ENCODE data around the gene VASP.

Gene VASP

DNA sequence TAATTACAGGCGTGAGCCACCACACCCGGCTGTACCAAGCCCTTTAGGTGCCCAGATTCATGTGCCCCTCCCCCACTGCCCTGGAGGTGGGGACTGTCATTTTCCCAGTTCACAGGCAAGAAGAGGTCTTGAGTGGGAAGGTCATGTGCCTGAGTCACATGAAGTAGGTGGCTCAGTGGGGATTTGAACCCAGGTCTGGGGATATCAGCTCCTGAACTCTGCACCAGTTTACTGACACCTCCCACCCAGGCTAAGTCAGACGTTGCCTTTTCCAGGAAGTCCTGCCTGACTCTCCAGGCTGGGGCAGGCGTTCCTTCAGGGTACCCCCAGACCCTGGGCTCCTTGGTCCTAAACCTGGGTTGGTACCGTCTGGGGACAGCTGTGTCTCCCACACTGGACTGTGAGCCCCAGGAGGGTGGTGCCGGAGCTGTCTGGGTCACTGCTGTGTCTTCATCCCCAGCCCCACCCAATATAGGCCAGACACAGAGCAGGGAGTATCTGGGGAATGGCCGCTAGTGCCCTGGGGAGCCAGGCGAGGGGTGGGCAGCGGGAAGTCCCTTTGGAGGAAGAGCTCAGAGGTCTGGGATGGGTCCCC is 8.6 kb downstream of the VASP start:
- no peak for DNase-seq

DNA sequence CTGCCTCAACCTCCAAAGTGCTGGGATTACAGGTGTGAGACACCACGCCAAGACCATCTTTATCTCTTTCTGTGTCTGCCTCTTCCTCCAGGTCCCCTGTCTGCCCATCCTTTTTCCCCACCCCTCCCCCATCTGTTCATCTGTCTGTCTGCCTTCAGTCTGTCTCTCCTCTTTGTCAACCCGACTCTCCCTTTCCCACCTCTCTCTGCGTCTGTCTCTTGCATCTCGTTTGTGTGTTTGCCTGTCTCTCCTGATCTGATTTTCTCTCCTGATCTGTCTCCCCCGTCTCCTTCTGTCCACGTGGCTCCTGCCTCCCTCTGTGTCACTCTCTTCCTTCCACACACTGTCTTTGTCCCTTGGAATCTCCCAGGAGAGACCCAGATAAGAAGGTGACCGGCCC is 10.0 kb downstream of the VASP start:
- DNase-seq: no peak

- DNase-seq: no peak
Observed at GRCh38 chr19:45517641-45518468, 10.6 kb downstream of the VASP start.

- DNase-seq: no peak
Observed at GRCh38 chr19:45518469-45518826, 11.2 kb downstream of the VASP start.

DNA sequence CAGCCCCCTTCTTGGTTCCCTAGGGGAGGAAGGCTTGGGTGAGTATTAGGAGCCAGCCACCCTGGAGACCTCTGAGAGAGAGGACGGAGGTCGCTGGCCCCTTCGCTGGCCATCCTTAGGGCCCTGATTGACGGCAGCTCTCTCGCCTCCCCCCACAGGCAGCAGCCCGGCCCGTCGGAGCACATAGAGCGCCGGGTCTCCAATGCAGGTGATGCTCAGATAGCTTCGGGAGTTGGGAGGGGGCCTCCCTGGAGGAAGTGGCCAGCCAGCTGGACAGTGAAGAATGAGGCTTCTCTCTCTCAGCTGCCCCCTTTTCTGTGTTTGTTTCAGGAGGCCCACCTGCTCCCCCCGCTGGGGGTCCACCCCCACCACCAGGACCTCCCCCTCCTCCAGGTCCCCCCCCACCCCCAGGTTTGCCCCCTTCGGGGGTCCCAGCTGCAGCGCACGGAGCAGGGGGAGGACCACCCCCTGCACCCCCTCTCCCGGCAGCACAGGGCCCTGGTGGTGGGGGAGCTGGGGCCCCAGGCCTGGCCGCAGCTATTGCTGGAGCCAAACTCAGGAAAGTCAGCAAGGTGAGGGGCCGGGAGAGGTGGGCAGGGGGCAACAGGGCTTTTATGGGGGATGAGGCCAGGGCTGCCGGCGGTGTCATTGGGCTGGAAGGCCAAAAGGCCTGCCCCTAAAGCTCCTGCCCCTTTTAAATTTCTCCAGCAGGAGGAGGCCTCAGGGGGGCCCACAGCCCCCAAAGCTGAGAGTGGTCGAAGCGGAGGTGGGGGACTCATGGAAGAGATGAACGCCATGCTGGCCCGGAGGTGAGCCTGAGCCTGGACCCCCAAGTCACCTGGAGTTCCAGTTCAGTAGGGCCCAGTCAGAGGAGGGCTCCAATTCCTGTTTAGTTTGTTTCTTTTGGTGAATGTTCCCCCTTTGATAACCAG is 15.0 kb downstream of the VASP start:
- no peak for DNase-seq

DNA sequence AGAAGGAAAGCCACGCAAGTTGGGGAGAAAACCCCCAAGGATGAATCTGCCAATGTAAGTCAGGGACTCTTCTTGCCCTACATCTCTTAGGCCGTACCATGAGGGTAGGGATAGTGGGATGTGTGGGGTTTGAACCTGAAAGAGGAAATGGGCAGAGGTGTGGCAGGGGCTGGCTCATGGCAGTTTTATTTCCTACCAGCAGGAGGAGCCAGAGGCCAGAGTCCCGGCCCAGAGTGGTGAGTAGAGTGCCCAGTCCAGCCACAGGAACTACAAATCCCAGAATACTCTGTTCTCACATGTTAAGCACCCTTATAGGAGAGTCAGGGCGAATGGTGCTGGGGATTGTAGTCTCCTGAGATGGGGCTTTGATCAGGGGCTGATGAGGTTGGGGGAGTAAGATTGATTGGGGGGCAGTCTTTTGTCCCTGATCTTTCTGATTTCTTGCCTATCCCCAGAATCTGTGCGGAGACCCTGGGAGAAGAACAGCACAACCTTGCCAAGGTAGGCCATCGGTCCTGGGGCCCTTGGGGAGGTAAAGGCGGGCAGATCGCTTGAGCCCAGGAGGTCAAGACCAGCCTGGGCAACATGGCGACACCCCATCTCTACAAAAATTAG is 16.5 kb downstream of the VASP start:
- peak; percentile 88 for DNase-seq

DNA sequence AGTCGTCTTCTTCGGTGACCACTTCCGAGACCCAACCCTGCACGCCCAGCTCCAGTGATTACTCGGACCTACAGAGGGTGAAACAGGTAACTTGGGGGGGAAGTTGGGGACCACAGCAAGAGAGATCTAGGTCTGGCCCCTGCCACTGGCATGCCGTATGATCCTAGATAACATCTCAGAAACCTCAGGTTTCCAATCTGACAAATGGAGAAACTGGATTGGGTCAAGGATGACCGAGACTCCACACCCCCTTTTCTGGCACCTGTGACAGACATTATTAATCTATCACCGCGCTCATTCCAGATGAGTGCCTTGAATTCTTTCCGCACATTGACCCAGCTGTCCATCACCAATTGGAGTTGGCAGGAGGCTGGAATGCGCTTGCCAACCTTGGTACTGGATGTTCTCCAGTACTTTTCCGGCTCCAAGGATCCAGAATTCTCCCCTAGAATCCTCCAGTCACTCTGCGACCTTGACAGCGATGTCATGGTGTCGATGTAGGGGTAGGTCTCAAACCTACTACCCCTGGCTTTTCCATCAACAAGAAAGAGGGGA is 17.4 kb downstream of the VASP start:
- no peak for DNase-seq

GRCh38 chr19:45526143-45526542 is 18.9 kb downstream of the VASP start:
- peak; percentile 50 for DNase-seq

DNA sequence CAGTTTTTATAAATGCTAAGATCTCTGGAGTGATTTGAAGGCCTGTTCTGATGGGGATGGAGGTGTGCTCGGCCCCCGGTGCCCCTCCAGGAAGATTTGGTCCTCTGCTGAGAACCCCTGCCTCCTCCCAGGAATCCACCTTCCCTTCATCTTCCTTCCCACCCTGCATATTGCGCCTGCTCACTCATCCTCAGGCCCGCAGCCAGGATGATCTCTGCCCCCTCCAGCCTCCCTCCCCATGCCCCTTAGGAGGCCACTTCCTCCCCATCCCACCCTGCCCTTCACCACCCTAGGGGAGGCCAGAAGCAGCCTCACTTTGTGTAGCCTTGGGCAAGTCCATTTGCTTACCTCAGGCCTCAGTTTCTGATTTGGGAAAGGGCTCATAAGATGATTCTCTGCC is 19.7 kb downstream of the VASP start:
- DNase-seq: no peak

- peak; percentile 21 for DNase-seq
Observed at GRCh38 chr19:45527731-45528130, 20.5 kb downstream of the VASP start.

DNA sequence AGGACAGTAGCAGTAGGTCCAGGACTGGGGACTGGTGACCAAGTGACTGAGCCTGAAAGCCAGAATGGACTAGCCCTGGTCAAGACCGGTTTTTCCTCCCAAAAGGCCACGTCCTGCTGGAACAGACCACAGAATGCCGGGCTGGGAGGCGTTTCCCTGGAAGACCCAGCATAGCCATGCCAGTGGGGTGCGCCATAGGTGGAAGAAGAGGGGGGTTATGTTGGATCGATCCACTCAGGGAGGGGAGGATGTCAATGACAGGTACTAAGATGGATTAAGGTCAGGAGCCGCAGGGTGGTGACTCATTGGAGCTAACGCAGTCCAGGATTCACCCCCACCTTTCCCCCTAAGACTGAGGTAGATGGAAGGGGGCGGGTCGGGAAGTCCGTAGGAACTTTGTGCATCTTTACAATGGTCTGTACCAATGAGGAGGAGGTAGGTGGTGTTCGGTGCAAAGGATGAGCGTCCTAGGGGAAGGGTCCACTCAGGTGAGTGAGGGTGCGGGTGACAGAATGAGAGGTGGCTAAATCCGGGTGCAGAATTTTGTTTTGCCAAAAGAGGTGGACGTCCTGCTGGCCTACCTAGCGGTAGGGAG is 21.0 kb downstream of the VASP start:
- DNase-seq: peak; percentile 18

- peak; percentile 77 for DNase-seq
Observed at GRCh38 chr19:45528744-45529419, 21.6 kb downstream of the VASP start.

- DNase-seq: no peak
Observed at GRCh38 chr19:45529420-45529785, 22.1 kb downstream of the VASP start.

- no peak for DNase-seq
Observed at GRCh38 chr19:45531349-45531748, 24.1 kb downstream of the VASP start.

- DNase-seq: no peak
Observed at GRCh38 chr19:45539459-45539858, 32.2 kb downstream of the VASP start.

- DNase-seq: no peak
Observed at GRCh38 chr19:45542234-45542668, 35.0 kb downstream of the VASP start.

- no peak for DNase-seq
Observed at GRCh38 chr19:45547211-45547770, 40.0 kb downstream of the VASP start.

DNA sequence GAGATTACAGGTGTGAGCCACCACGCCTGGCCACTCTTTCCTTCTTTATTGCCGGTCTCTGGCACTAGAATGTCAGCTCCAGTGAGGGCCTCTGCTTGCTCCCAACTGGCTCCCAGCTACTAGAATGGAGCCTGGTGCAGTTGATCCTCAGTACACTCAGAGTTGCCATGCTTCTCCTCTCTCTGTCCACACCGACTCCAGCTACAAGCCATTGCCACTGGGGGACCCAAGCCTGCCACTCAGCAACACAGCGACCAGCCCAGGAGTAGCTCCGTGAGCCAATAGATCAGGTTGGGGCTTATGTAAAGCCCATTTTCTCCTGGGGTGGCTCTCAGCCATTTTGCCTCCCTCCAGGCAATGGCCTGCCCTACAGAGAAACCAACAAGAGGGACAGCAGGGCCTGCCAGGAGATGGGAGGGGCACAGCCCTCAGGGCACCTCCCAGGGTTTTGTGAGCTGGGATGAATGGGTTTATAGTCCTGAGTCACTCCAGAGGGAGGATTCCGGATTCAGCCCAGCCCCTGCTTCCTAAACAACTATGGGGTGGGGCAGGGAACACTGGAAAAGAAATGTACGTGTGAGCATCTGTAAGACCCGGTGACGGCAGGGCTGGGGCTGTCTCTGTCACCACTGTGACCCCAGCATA is 40.8 kb downstream of the VASP start:
- DNase-seq: no peak

DNA sequence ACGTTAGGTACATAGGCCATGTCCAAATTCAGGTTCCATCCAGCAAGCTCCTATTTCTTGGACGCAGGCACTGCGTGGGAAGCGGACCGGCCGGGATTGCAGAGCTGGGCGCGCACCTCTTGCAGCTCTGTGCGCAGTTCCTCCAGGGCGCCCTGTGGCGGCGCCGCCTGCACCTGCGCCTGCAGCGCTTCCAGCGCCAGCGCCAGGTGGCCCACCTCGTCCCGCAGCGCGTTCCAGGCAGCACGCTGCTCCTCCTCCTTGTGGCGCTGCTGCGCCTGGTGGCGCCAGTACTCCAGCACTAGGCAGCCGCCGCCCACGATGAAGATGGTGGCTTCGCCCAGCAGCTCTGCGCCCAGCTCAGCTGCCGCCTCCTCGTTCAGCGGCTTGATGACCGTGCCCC is 46.2 kb downstream of the VASP start:
- DNase-seq: peak; percentile 52

GRCh38 chr19:45554481-45554880 is 47.2 kb downstream of the VASP start:
- no peak for DNase-seq

DNA sequence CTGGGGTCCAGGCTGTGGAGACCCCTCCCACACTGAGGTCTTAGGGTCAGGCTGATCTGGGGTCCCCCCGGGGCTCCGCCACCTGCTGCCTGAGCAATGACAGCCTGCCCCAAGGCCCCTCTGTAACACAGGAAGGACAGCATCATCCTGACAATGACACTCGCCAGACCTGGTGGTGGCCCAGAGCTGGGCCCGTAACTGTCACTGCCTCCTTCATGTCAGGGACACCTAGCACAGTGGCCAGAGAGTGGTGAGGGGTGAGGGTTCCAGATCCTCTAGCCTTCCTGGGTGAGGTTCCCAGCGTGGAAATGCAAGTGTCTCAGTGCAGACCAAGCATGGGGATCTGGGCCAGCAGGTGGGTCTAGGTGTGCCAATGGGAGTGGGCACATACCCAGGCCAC is 49.6 kb downstream of the VASP start:
- no peak for DNase-seq
